GM19468 (cell line): ENCODE data around the gene HNF1A.
"Not testable (repeated sequence)": the region's sequence is repeated elsewhere in the genome, so short reads cannot be mapped to it uniquely, and the experiment has no call there.

Experiments used
- ATAC-seq: cut with Tn5 transposase; IDR thresholded peaks from one replicate; pipeline ENCODE4 v1.9.1; 2021; ENCODE audit warnings: mild to moderate bottlenecking, moderate library complexity, moderate number of reproducible peaks; ENCODE audit not compliant: unreplicated experiment; ENCODE audit errors: extremely low read depth

HNF1A gene

DNA sequence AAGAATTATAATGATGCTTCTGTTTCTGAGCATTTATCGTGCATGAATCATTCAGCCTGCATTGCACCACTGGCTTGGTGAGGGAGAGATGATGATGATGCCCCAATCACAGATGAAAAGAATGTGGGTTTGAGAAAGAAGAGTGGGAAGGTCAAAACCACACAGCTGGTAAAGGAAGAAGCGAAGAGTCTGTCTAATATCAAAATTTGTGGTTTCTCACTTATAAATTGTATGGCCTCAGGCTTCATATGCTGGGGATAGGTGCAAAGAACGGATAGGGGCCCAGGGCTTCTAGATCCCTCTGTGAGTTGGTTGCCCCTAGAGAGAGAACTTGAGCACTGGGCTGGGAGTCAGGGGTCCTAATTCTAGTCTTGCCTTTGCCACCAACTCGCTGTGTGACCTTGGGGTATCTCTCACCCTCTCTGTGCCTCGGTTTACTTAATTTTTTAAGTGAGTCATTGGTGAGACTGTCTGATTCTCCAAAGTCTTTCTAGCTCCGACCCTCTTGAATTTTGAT lies 58.5 kb downstream of the HNF1A start:
- no peak for ATAC-seq

DNA sequence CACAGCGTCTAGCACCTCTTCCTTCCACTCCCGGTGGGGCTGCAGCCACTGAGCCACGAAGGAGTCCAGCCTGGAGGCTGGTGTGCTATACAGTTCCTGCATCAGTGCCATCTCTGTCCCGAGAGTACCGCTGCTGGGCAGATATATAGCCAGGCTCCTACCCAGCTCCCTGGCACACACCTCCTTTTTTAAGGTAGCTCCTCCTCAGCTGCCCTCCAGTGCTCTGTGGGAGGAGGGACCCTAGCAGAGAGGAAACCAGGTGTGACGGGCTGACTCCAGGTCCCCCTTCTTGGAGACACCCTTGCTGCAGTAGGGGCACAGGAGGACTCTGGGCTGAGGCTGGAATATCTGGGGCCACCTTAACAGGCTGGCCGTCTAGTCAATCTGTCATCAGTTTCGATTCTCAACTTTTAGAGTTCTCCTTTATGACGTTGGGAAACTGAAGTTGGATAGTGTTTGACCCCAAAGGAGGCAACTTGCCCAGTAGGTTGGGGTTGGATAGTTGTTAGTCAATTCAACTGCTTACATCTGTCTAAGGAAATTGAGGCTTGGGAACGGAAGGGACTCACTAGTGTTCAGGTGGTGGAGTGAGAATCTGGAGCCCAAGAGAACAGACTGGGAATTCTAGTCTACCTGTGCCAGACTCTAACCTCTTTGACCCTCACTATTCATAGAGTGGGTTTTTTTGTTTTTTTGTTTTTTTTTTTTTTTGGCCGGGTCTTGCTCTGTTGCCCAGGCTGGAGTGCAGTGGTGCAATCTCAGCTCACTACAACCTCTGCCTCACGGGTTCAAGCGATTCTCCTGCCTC lies 60.7 kb downstream of the HNF1A start, which contains the start of gene OASL:
Gene OASL (minus strand): TSS at position 386 of the 808 bp plus-strand sequence. CDS start 275 bp downstream, at position 111.
- ATAC-seq = peak; percentile 30

DNA sequence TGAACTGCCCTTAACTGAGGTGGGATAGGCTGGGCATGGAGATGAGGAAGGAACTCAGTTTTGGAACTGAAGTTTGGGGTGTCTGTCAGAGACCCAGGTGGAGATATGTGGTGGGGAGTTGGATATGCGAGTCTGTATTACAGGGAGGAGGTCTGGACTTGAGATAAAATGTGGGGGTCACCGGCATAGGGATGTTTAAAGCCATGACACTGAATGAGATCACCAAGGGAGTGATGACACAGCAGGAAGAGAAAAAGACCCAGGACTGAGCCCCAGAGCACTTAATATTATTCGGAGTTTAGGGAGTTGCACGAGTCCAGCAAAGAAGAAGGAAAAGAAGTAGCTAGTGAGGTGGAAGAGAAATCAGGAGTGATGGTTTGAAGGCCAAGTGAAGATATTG lies 64.7 kb downstream of the HNF1A start:
- no peak for ATAC-seq

DNA sequence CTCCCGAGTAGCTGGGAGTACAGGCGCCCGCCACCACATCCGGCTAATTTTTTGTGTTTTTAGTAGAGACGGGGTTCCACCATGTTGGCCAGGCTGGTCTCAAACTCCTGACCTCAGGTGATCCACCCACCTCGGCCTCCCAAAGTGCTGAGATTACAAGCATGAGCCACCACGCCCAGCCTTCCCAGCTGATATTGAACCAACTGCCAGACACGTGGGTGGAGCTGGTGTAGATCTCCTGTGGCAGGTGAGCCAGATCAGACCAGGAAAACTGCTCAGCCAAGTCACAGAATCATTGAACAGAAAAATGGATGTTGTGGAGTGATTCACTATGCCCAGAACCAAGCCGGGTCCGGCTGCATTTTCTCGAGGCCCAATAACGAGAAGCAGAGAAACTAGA lies 69.1 kb downstream of the HNF1A start:
- ATAC-seq = not testable (repeated sequence)

DNA sequence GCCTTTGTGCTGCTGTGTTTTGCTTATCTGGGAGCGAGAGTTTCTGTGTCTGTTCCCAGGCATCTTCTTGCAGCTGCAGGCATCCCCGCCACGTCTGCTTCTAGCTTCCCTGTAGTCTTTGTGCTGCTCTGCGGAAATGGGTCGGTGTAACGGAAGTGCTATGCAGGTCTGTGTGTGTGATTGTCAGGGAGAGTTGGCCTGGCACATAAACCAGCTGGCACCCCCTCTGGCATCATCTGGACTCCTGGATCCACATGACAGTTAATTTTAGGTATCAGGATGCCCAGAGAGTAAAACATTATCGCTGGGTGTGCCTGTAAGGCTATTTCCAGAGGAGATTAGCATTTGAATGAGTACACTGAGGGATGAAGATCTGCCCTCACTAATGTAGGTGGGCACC lies 70.1 kb downstream of the HNF1A start:
- no peak for ATAC-seq

DNA sequence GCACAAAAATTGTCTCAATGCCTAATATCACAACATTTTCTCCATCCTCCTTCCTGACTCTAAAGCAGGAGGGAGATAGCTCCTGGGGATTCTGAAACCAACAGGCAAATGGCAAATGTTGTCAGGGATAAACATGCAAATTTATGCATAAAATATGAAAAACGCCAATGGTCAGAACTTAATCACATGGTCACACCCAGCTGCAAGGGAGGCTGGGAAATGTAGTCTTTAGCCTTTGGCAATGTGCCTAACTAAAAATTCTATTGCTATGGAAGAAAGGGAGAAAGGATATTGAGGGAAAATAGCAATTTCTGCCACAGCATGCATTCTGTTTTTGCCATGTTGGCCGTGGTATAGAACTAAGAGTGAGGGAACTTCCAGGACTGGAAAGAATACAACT lies 72.4 kb downstream of the HNF1A start:
- ATAC-seq = no peak
